HepG2 (cell line): ENCODE measurements around the gene ZNF467. TPM values are rescaled to one million over a fixed set of nuclear protein-coding genes. Genes with fewer than 3 reads are reported as not detected.
A peak's percentile ranks its signal among the peaks of the same experiment; 100 is the strongest.

ENCODE experiments used
- ATAC-seq: fragments of 200-7000 bp; cut with Tn5 transposase; 3 replicates; pipeline ENCODE4 v1.9.1; 2020; ENCODE audit warnings: mild to moderate bottlenecking, moderate library complexity
- BruUV-seq: library from RNA; stranded (reverse); fragments of 400-500 nt; replicated peaks from 2 replicates; lab custom pipeline; 2021; lab: Mats Ljungman, UMichigan
- CTCF ChIA-PET: fragments of 300-600 bp; formaldehyde crosslinking; extraction: SDS; loops from one replicate; lab custom pipeline; 2021; ENCODE audit warnings: low total read pairs, inconsistent platforms, low intra/inter-chr PET ratio; lab: Yijun Ruan, JAX
- POLR2A ChIA-PET: fragments of 350-600 bp; sonication (Branson Sonifier 250); formaldehyde crosslinking; loops from one replicate; lab custom pipeline; 2020; ENCODE audit warnings: antibody characterized with exemption, inconsistent platforms; lab: Yijun Ruan, JAX
- DNase-seq: peaks from one replicate; pipeline ENCODE4 v3.0.0-alpha.2; 2015; ENCODE audit warnings: low spot score
- FAIRE-seq: peaks from 3 replicates; lab custom pipeline; 2011; peaks lifted over from hg19 to GRCh38; lab: Jason Lieb, UNC
- H2AFZ ChIP-seq: one replicate; pipeline ENCODE4 v1.6.1; 2011; ENCODE audit warnings: low read length, inconsistent platforms
- H3K27ac ChIP-seq: fragments of 300-600 bp; 3 replicates; pipeline ENCODE4 v1.8.0; 2011; ENCODE audit warnings: mixed run types, mild to moderate bottlenecking, mixed read lengths, low read length, inconsistent platforms; ENCODE audit not compliant: insufficient read depth; ENCODE audit errors: extremely low read length
- H3K27me3 ChIP-seq, 2 experiments: fragments of 200-600 bp in 1 of 2; 2 replicates in 1 of 2; 3 replicates in 1 of 2; pipeline versions ENCODE4 v1.6.0 to v1.8.0; 2011; ENCODE audit warnings: low read length in 2 of 2, mild to moderate bottlenecking in 2 of 2, moderate library complexity in 2 of 2, inconsistent platforms in 1 of 2; ENCODE audit not compliant: insufficient read depth in 2 of 2, control insufficient read depth in 1 of 2
- H3K36me3 ChIP-seq, 2 experiments: fragments of 200-600 bp in 1 of 2; replicated peaks in 1 of 2; 2 replicates in 1 of 2; 3 replicates in 1 of 2; pipeline versions ENCODE4 v1.5.1 to v1.8.0; 2011; ENCODE audit warnings: low read length in 2 of 2, inconsistent platforms in 1 of 2; ENCODE audit not compliant: insufficient read depth in 2 of 2, control insufficient read depth in 1 of 2
- H3K4me1 ChIP-seq: 2 replicates; pipeline ENCODE4 v1.5.1; 2012; ENCODE audit warnings: low read length, inconsistent platforms; ENCODE audit not compliant: insufficient read depth
- H3K4me2 ChIP-seq: 2 replicates; pipeline ENCODE4 v1.6.0; 2011; ENCODE audit warnings: low read depth, low read length, inconsistent platforms
- H3K4me3 ChIP-seq, 3 experiments: fragments of 200-600 bp in 1 of 3; sonication (generic), shearing (Covaris generic) in 1 of 3; replicated peaks in 1 of 3; 2 replicates each; pipeline ENCODE4 v1.5.1; 2011 to 2016; ENCODE audit warnings: low read length in 3 of 3, inconsistent platforms in 2 of 3, low read depth in 2 of 3, mild to moderate bottlenecking in 2 of 3, control low read depth in 1 of 3, mixed read lengths in 1 of 3; ENCODE audit not compliant: insufficient read depth in 1 of 3
- H3K79me2 ChIP-seq: one replicate; pipeline ENCODE4 v1.6.1; 2011; ENCODE audit warnings: low read length, inconsistent platforms; ENCODE audit not compliant: insufficient read depth
- H3K9ac ChIP-seq: 2 replicates; pipeline ENCODE4 v1.6.0; 2011; ENCODE audit warnings: mild to moderate bottlenecking, low read depth, low read length, inconsistent platforms; ENCODE audit not compliant: insufficient read depth
- H3K9me3 ChIP-seq: 2 replicates; pipeline ENCODE4 v1.5.1; 2012; ENCODE audit warnings: mild to moderate bottlenecking, low read length
- H4K20me1 ChIP-seq: 2 replicates; pipeline ENCODE4 v1.6.0; 2011; ENCODE audit warnings: inconsistent platforms, mild to moderate bottlenecking, low read length, moderate library complexity; ENCODE audit not compliant: insufficient read depth
- BRD4 ChIP-seq: sonication (generic); formaldehyde crosslinking; IDR thresholded peaks from 2 replicates; pipeline ENCODE4 v1.4.0; 2020; ENCODE audit warnings: missing genetic modification reagents
- CCDC6 ChIP-seq: sonication (generic); formaldehyde crosslinking; IDR thresholded peaks from 2 replicates; pipeline ENCODE4 v1.8.1; 2022; ENCODE audit warnings: mild to moderate bottlenecking, missing genetic modification reagents, moderate library complexity
- KLF13 ChIP-seq: sonication (generic); formaldehyde crosslinking; IDR thresholded peaks from 2 replicates; pipeline ENCODE4 v1.4.0; 2020; ENCODE audit warnings: mild to moderate bottlenecking, missing genetic modification reagents
- MAFK ChIP-seq, 2 experiments: IDR thresholded peaks in 1 of 2; conservative IDR thresholded peaks in 1 of 2; 2 replicates each; pipeline ENCODE4 v1.6.1; 2011; ENCODE audit warnings: improper control_type of control experiment in 2 of 2, low read length in 2 of 2
- NCOA2 ChIP-seq: sonication (generic); formaldehyde crosslinking; IDR thresholded peaks from 2 replicates; pipeline ENCODE4 v1.8.0; 2022; ENCODE audit warnings: inconsistent platforms
- NFIB ChIP-seq: sonication (generic); formaldehyde crosslinking; IDR thresholded peaks from 2 replicates; pipeline ENCODE4 v1.9.0; 2021; ENCODE audit warnings: missing genetic modification reagents, mild to moderate bottlenecking, borderline replicate concordance
- NONO ChIP-seq, 2 experiments: fragments of 450-650 bp in 1 of 2; sonication (generic) in 1 of 2; formaldehyde crosslinking in 1 of 2; IDR thresholded peaks in 1 of 2; conservative IDR thresholded peaks in 1 of 2; 2 replicates each; pipeline versions ENCODE4 v1.6.1 to v1.8.0; 2017 to 2022; ENCODE audit warnings: mild to moderate bottlenecking in 1 of 2, missing genetic modification reagents in 1 of 2, moderate library complexity in 1 of 2
- NRL ChIP-seq: sonication (generic); formaldehyde crosslinking; IDR thresholded peaks from 2 replicates; pipeline ENCODE4 v1.5.0; 2020; ENCODE audit warnings: missing genetic modification reagents, mild to moderate bottlenecking, moderate library complexity, borderline replicate concordance
- RFX5 ChIP-seq: IDR thresholded peaks from 2 replicates; pipeline ENCODE4 v1.6.1; 2011; ENCODE audit warnings: low read depth, low read length, improper control_type of control experiment
- TEAD2 ChIP-seq: sonication (generic); formaldehyde crosslinking; IDR thresholded peaks from 2 replicates; pipeline ENCODE4 v1.9.0; 2021; ENCODE audit warnings: missing genetic modification reagents
- TP53 ChIP-seq: sonication (generic); formaldehyde crosslinking; conservative IDR thresholded peaks from 2 replicates; pipeline ENCODE4 v1.4.0; 2020; ENCODE audit warnings: missing genetic modification reagents
- ZBTB20 ChIP-seq: sonication (generic); formaldehyde crosslinking; IDR thresholded peaks from 2 replicates; pipeline ENCODE4 v1.8.1; 2023; ENCODE audit warnings: missing genetic modification reagents, low read depth, mild to moderate bottlenecking, borderline replicate concordance
- ZNF180 ChIP-seq: sonication (generic); formaldehyde crosslinking; IDR thresholded peaks from 2 replicates; pipeline ENCODE4 v1.4.0; 2020; ENCODE audit warnings: low read depth, missing genetic modification reagents, borderline replicate concordance
- ZNF619 ChIP-seq: sonication (generic); formaldehyde crosslinking; IDR thresholded peaks from 2 replicates; pipeline ENCODE4 v1.4.0; 2020; ENCODE audit warnings: mild to moderate bottlenecking, missing genetic modification reagents
- WGBS: methylation state at CpG from one replicate; pipeline ENCODE4 v1.1.6; 2017; ENCODE audit warnings: low lambda C conversion rate; 5-methylcytosine and 5-hydroxymethylcytosine counted together
- in situ Hi-C: cut with HindIII; loops from 2 replicates; pipeline ENCODE4 v1.10.0; 2017; ENCODE audit warnings: low pct_unique_long_range_greater_than_20kb; ENCODE audit not compliant: extremely low pct_ligation_motif_present
- intact Hi-C: fragments of 100-400 bp; cut with micrococcal nuclease; formaldehyde crosslinking; loops from one replicate; pipeline ENCODE4 v1.10.0; 2022; ENCODE audit not compliant: unreplicated experiment
- polyA plus RNA-seq, 8 experiments: library from polyadenylated mRNA; depleted of rRNA in 3 of 8; stranded (reverse) in 7 of 8; unstranded in 1 of 8; fragments of >200 nt; fragmentation: Illumina TruSeq in 4 of 8; extraction: Trizol in 4 of 8; gene quantifications; 2 replicates each; pipeline versions ENCODE4 v1.2.1 to v1.2.3, GENCODE V29; 2011 to 2016; ENCODE audit warnings: low read depth in 4 of 8, missing spikeins in 1 of 8, mixed read lengths in 1 of 8; ENCODE audit not compliant: insufficient read depth in 1 of 8
- total RNA-seq, 5 experiments: library from RNA; depleted of rRNA; stranded (reverse); fragments of >200 nt; fragmentation: Illumina TruSeq; extraction: Trizol; gene quantifications; 2 replicates each; pipeline ENCODE4 v1.2.3, GENCODE V29; 2016; ENCODE audit warnings: low read depth in 1 of 5
- TF ChIP-seq, protein P1 (sequence below): sonication (generic); formaldehyde crosslinking; IDR thresholded peaks from 2 replicates; pipeline ENCODE4 v1.4.0; 2020; ENCODE audit warnings: mild to moderate bottlenecking, missing genetic modification reagents
- TF ChIP-seq, protein P2 (sequence below): sonication (generic); formaldehyde crosslinking; IDR thresholded peaks from 2 replicates; pipeline ENCODE4 v1.5.1; 2020; ENCODE audit warnings: mild to moderate bottlenecking, missing genetic modification reagents, moderate library complexity
- TF ChIP-seq, protein P3 (sequence below): IDR thresholded peaks from 2 replicates; pipeline ENCODE4 v1.6.1; 2018; ENCODE audit warnings: missing genetic modification reagents, mild to moderate bottlenecking, missing compliant biosample characterization

ZNF467 gene
- total and polyA plus RNA-seq, 2 of the 13 experiments (the other 11 are each of a cell fraction or from before 2014, with no cell fraction given): 0.03 TPM; not detected in 1

DNA sequence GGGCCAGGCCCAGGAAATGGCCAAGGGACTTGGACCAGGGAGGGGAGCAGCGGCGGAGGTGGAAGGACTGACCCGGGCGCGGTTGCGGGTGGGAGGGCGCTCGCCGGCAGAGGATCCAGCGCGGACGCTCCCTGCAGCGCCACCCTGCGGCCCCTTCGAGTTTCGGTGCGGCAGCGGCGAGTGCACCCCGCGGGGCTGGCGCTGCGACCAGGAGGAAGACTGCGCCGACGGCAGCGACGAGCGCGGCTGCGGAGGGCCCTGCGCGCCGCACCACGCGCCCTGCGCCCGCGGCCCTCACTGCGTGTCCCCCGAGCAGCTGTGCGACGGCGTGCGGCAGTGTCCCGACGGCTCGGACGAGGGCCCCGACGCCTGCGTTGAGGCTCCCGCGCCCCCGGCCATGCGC lies 16.8 kb upstream of the ZNF467 start (continued):
- TF ChIP-seq, protein P1, sequence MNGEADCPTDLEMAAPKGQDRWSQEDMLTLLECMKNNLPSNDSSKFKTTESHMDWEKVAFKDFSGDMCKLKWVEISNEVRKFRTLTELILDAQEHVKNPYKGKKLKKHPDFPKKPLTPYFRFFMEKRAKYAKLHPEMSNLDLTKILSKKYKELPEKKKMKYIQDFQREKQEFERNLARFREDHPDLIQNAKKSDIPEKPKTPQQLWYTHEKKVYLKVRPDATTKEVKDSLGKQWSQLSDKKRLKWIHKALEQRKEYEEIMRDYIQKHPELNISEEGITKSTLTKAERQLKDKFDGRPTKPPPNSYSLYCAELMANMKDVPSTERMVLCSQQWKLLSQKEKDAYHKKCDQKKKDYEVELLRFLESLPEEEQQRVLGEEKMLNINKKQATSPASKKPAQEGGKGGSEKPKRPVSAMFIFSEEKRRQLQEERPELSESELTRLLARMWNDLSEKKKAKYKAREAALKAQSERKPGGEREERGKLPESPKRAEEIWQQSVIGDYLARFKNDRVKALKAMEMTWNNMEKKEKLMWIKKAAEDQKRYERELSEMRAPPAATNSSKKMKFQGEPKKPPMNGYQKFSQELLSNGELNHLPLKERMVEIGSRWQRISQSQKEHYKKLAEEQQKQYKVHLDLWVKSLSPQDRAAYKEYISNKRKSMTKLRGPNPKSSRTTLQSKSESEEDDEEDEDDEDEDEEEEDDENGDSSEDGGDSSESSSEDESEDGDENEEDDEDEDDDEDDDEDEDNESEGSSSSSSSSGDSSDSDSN (CRISPR knock-in tag): no peak
- TF ChIP-seq TP53 (CRISPR knock-in tag) (no peak), NCOA2 (no peak), MAFK (conservative IDR thresholded peaks at IDR 0.05 in 1 of 2, IDR thresholded peaks at IDR 0.05 in 1 of 2; ENCODE audit: low read length in 2 of 2) (no peak), KLF13 (CRISPR knock-in tag) (no peak)
- TF ChIP-seq, protein P2, sequence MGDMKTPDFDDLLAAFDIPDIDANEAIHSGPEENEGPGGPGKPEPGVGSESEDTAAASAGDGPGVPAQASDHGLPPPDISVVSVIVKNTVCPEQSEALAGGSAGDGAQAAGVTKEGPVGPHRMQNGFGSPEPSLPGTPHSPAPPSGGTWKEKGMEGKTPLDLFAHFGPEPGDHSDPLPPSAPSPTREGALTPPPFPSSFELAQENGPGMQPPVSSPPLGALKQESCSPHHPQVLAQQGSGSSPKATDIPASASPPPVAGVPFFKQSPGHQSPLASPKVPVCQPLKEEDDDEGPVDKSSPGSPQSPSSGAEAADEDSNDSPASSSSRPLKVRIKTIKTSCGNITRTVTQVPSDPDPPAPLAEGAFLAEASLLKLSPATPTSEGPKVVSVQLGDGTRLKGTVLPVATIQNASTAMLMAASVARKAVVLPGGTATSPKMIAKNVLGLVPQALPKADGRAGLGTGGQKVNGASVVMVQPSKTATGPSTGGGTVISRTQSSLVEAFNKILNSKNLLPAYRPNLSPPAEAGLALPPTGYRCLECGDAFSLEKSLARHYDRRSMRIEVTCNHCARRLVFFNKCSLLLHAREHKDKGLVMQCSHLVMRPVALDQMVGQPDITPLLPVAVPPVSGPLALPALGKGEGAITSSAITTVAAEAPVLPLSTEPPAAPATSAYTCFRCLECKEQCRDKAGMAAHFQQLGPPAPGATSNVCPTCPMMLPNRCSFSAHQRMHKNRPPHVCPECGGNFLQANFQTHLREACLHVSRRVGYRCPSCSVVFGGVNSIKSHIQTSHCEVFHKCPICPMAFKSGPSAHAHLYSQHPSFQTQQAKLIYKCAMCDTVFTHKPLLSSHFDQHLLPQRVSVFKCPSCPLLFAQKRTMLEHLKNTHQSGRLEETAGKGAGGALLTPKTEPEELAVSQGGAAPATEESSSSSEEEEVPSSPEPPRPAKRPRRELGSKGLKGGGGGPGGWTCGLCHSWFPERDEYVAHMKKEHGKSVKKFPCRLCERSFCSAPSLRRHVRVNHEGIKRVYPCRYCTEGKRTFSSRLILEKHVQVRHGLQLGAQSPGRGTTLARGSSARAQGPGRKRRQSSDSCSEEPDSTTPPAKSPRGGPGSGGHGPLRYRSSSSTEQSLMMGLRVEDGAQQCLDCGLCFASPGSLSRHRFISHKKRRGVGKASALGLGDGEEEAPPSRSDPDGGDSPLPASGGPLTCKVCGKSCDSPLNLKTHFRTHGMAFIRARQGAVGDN (CRISPR knock-in tag): no peak

DNA sequence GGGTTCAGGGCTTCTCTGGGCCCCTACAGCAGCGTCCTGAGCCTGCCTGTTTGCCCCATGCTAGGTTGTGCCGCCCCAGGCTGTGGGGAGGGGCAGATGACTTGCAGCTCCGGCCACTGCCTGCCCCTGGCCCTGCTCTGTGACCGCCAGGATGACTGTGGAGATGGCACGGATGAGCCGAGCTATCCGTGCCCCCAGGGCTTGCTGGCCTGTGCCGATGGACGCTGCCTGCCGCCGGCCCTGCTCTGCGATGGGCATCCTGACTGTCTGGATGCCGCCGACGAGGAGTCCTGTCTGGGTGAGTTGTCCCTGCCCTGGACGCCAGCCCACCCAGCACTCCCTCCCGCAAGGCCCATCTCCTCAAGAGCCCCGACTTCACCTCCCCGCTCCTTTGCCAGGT lies 15.7 kb upstream of the ZNF467 start:
- FAIRE-seq (no peak), DNase-seq (no peak), ATAC-seq (peak; percentile 16)
- Histone ChIP-seq H3K27me3 (peaks cover 1 to 3% of the 10 kb centered on the region in 2 experiments; a peak in 1 of 5 replicates), H3K9ac (no peak overlapping the region), H4K20me1 (no peaks in the 10 kb centered on the region), H3K9me3 (no peaks in the 10 kb centered on the region), H3K4me2 (peak overlapping the region; percentile 73), H3K36me3 (no peaks in the 10 kb centered on the region), H3K27ac (no peak overlapping the region), H2AFZ (no peak overlapping the region), H3K4me1 (peaks cover 17% of the 10 kb centered on the region), H3K79me2 (no peaks in the 10 kb centered on the region), H3K4me3 (peak overlapping the region in 1 of 3 experiments; percentile 56; a peak in 2 of 6 replicates)
- ChIA-PET POLR2A (no interaction called here), CTCF (no interaction called here)
- intact Hi-C loops (no loop called here), in situ Hi-C loops (no loop called here)
- 69% methylated on average over 5 of the region's 19 CpGs for WGBS
- no TSS peak for BruUV-seq
- no peak for TF ChIP-seq RFX5
- TF ChIP-seq NONO (IDR thresholded peaks at IDR 0.05): no peak
- no peak for TF ChIP-seq NONO (CRISPR knock-in tag; conservative IDR thresholded peaks at IDR 0.05)
- no peak for TF ChIP-seq ZBTB20 (CRISPR knock-in tag)
- no peak for TF ChIP-seq ZNF180 (CRISPR knock-in tag)
- no peak for TF ChIP-seq CCDC6 (CRISPR knock-in tag)
- no peak for TF ChIP-seq BRD4 (CRISPR knock-in tag)
- TF ChIP-seq ZNF619 (CRISPR knock-in tag): no peak
- TF ChIP-seq, protein P3, sequence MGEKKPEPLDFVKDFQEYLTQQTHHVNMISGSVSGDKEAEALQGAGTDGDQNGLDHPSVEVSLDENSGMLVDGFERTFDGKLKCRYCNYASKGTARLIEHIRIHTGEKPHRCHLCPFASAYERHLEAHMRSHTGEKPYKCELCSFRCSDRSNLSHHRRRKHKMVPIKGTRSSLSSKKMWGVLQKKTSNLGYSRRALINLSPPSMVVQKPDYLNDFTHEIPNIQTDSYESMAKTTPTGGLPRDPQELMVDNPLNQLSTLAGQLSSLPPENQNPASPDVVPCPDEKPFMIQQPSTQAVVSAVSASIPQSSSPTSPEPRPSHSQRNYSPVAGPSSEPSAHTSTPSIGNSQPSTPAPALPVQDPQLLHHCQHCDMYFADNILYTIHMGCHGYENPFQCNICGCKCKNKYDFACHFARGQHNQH (CRISPR knock-in tag): no peak
- TF ChIP-seq NFIB (CRISPR knock-in tag): no peak
- TF ChIP-seq NRL (CRISPR knock-in tag): no peak
- TF ChIP-seq TEAD2 (CRISPR knock-in tag): no peak
